ENCODE data around the gene PGAP6.
"Not testable (repeated sequence)": the region's sequence is repeated elsewhere in the genome, so short reads cannot be mapped to it uniquely, and the experiment has no call there.

DNA sequence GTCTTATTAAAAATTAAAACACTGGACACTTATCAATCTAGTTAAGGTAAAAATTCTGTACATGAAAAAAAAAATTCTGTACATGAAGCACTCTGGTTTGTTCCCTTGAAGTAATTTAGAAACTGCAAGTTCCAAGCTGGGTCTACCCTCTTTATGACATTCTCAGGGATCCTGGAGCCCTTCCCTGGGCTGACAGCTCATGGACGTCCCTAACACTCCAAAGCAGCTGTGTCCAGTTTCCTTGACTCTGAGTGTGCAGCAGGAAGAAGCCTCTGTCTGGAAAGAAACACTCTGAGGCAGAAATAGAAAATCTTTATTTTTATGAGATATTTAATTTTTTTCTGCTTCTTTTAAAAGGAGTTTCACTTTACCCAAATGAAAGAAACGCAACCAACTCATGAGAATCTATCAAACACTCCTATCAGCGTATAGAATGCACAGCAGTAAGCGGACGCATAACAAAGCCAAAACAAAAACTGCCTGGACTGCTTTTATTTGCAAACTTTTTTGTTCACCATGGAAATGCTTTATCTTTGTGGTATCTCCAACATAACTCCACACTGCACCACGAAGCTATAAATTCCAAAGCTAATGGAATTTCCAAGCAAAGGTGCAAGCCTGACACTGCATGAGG is 50.5 kb downstream of the PGAP6 start:
- not testable (repeated sequence) for TF ChIP-seq FOXJ3 (CRISPR knock-in tag; IDR thresholded peaks at IDR 0.05); NFIC (IDR thresholded peaks at IDR 0.05; ENCODE audit: borderline replicate concordance); POLR2AphosphoS5 (IDR thresholded peaks at IDR 0.05; ENCODE audit: low read depth, low read length); MEF2A (IDR thresholded peaks at IDR 0.05; ENCODE audit: borderline replicate concordance, low read depth); RAD21 (IDR thresholded peaks at IDR 0.05; ENCODE audit: low read length); RFX5 (IDR thresholded peaks at IDR 0.05; ENCODE audit: low read length); FOXM1 (IDR thresholded peaks at IDR 0.05; ENCODE audit: low read depth); EP300 (IDR thresholded peaks at IDR 0.05; ENCODE audit: borderline replicate concordance in 1 of 2, low read depth in 1 of 2, low read length in 1 of 2); TAF1 (IDR thresholded peaks at IDR 0.05; ENCODE audit: borderline replicate concordance, low read depth, low read length)
- TF ChIP-seq, protein P1, sequence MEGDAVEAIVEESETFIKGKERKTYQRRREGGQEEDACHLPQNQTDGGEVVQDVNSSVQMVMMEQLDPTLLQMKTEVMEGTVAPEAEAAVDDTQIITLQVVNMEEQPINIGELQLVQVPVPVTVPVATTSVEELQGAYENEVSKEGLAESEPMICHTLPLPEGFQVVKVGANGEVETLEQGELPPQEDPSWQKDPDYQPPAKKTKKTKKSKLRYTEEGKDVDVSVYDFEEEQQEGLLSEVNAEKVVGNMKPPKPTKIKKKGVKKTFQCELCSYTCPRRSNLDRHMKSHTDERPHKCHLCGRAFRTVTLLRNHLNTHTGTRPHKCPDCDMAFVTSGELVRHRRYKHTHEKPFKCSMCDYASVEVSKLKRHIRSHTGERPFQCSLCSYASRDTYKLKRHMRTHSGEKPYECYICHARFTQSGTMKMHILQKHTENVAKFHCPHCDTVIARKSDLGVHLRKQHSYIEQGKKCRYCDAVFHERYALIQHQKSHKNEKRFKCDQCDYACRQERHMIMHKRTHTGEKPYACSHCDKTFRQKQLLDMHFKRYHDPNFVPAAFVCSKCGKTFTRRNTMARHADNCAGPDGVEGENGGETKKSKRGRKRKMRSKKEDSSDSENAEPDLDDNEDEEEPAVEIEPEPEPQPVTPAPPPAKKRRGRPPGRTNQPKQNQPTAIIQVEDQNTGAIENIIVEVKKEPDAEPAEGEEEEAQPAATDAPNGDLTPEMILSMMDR (IDR thresholded peaks at IDR 0.05): not testable (repeated sequence)
- TF ChIP-seq, protein P2, sequence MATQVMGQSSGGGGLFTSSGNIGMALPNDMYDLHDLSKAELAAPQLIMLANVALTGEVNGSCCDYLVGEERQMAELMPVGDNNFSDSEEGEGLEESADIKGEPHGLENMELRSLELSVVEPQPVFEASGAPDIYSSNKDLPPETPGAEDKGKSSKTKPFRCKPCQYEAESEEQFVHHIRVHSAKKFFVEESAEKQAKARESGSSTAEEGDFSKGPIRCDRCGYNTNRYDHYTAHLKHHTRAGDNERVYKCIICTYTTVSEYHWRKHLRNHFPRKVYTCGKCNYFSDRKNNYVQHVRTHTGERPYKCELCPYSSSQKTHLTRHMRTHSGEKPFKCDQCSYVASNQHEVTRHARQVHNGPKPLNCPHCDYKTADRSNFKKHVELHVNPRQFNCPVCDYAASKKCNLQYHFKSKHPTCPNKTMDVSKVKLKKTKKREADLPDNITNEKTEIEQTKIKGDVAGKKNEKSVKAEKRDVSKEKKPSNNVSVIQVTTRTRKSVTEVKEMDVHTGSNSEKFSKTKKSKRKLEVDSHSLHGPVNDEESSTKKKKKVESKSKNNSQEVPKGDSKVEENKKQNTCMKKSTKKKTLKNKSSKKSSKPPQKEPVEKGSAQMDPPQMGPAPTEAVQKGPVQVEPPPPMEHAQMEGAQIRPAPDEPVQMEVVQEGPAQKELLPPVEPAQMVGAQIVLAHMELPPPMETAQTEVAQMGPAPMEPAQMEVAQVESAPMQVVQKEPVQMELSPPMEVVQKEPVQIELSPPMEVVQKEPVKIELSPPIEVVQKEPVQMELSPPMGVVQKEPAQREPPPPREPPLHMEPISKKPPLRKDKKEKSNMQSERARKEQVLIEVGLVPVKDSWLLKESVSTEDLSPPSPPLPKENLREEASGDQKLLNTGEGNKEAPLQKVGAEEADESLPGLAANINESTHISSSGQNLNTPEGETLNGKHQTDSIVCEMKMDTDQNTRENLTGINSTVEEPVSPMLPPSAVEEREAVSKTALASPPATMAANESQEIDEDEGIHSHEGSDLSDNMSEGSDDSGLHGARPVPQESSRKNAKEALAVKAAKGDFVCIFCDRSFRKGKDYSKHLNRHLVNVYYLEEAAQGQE (IDR thresholded peaks at IDR 0.05; ENCODE audit: low read depth, low read length): not testable (repeated sequence)

All from SK-N-SH (cell line).